Heart left ventricle (tissue), 16 donors: ENCODE results near the gene LSP1. TPM values are rescaled to one million over a fixed set of nuclear protein-coding genes. Genes with fewer than 3 reads are reported as not detected.

ENCODE experiments used
- ATAC-seq, 4 donors: fragments of 200-7000 bp; cut with Tn5 transposase; one replicate each; pipeline ENCODE4 v1.9.1; 2020 to 2022; ENCODE audit warnings: moderate library complexity in 4 of 4, mild to moderate bottlenecking in 3 of 4, moderate number of reproducible peaks in 1 of 4
- DNase-seq, 5 donors: peaks; one replicate each; pipeline ENCODE4 v3.0.0-alpha.2; 2020
- H3K27ac ChIP-seq, 12 donors: fragments of 200-600 bp; sonication (generic) in 4 of 12; one replicate each; pipeline versions ENCODE4 v1.5.0 to v1.8.0; 2016 to 2022; ENCODE audit warnings: mild to moderate bottlenecking in 2 of 12
- H3K27me3 ChIP-seq, 9 donors: fragments of 200-600 bp; sonication (generic) in 2 of 9; one replicate each; pipeline versions ENCODE4 v1.5.1 to v1.8.0; 2016 to 2022; ENCODE audit warnings: mild to moderate bottlenecking in 3 of 9
- H3K36me3 ChIP-seq, 9 donors: fragments of 200-600 bp; sonication (generic) in 2 of 9; one replicate each; pipeline versions ENCODE4 v1.5.0 to v1.8.0; 2018 to 2022; ENCODE audit warnings: mild to moderate bottlenecking in 2 of 9
- H3K4me1 ChIP-seq, 12 donors: fragments of 200-600 bp; sonication (generic) in 4 of 12; one replicate each; pipeline versions ENCODE4 v1.5.0 to v1.8.0; 2016 to 2022; ENCODE audit warnings: mild to moderate bottlenecking in 3 of 12
- H3K4me3 ChIP-seq, 12 donors: fragments of 200-600 bp; sonication (generic) in 4 of 12; one replicate each; pipeline versions ENCODE4 v1.5.0 to v1.8.0; 2017 to 2022; ENCODE audit warnings: mild to moderate bottlenecking in 9 of 12, moderate library complexity in 4 of 12
- H3K9me3 ChIP-seq, 12 donors: fragments of 200-600 bp; sonication (generic) in 4 of 12; one replicate each; pipeline versions ENCODE4 v1.5.0 to v1.8.0; 2016 to 2022; ENCODE audit warnings: mild to moderate bottlenecking in 1 of 12
- CTCF ChIP-seq, 12 donors: fragments of 200-600 bp; sonication (generic) in 4 of 12; IDR thresholded peaks; one replicate each; pipeline versions ENCODE4 v1.5.0 to v1.8.0; 2018 to 2022; ENCODE audit warnings: antibody characterized with exemption in 12 of 12, mild to moderate bottlenecking in 5 of 12
- POLR2A ChIP-seq, 2 donors: fragments of 450-650 bp; IDR thresholded peaks; one replicate each; pipeline ENCODE4 v1.6.1; 2017; ENCODE audit warnings: antibody characterized with exemption in 2 of 2, mild to moderate bottlenecking in 2 of 2, moderate library complexity in 2 of 2
- WGBS, 4 donors: extraction: QIAGEN DNeasy Blood & Tissue Kit in 2 of 4; methylation state at CpG; one replicate each; pipeline versions ENCODE4 v1.1.5 to v1.1.7; 2013 to 2018; 5-methylcytosine and 5-hydroxymethylcytosine counted together
- intact Hi-C, 10 donors: fragments of 100-400 bp; cut with DNase I; formaldehyde crosslinking; loops; one replicate each; pipeline versions ENCODE4 v1.11.1 to v1.14.2; 2022
- polyA plus RNA-seq, 2 donors: library from polyadenylated mRNA; stranded (reverse); fragments of 200-250 nt; gene quantifications; one replicate each; pipeline ENCODE4 v1.2.3, GENCODE V29; 2013
- total RNA-seq, 9 donors: library from RNA; depleted of rRNA in 2 of 9; stranded (reverse); fragments of >200 nt in 2 of 9; fragmentation: NEBNext Ultra II Directional in 3 of 9; extraction: Animal tissue kit (Norgen Biotek cat#: 25700) in 3 of 9; gene quantifications; one replicate each; pipeline versions ENCODE4 v1.1.0 to v1.2.4, GENCODE V29; 2016 to 2023
- donor health status: ischemic (EF 13 %, LVEDD 7.1; RV severe dilation, severe dysfunction).
- donor health status: healthy with polysubstance abuse.
- donor health status: DM: no; HTN: yes; CAD: no.
- donor health status: DM: no; HTN: no; CAD: no.
- donor health status: ischemic (EF 25% LVEDD 6.9; RV normal size, moderate dysfunction).
- donor health status: ischemic (EF 25% LVEDD 5.7; RV mildly dilated, moderate dysfunction).
- donor health status: healthy.
- donor health status: DM: yes; HTN: yes; CAD: no.
- donor health status: ischemic (EF 35%, LVEDD 5.7; RV mildly dilated, moderate dysfunction).
- donor health status: nonischemic (EF 11% LVEDD 7.7; RV severe dilation, severe dysfunction).
- donor health status: DM: yes; HTN: yes; CAD: no.
- donor health status: PGD.
- donor health status: ischemic (EF 29% LVEDD 5.4; RV normal size, mild dysfunction).
- donor health status: nonischemic (EF 23%, LVEDD 6.1; RV moderate dilation, normal function).

The LSP1 gene
- total and polyA plus RNA-seq, 11 donors = 10.0 to 86.8 (median 16.4) TPM

GRCh38 chr11:1829039-1829820 lies 23.7 kb upstream of the LSP1 start:
- 68 to 78% (median 75%) methylated on average over 8 to 11 of the region's 11 CpGs for WGBS, 4 donors
- no peak overlapping the region for H3K27ac ChIP-seq
- peaks cover 0 to 23% (median 15%) of the 10 kb centered on the region in 12 donors for H3K4me1 ChIP-seq
- no peak for TF ChIP-seq CTCF (IDR thresholded peaks at IDR 0.05)
- no peak for TF ChIP-seq POLR2A (IDR thresholded peaks at IDR 0.05)
- ATAC-seq (no peak), DNase-seq (peak in 2 of 5 donors; percentile 15 to 23)
- no peaks in the 10 kb centered on the region for H3K9me3 ChIP-seq
- intact Hi-C loops = loop anchor here in 2 of 10 donors (5.0 to 10.0 kb wide), 2 partner anchors 54 to 67 kb away; partner anchors contain the start of gene CTSD (in 1 of the 2)
- H3K4me3 ChIP-seq = no peak overlapping the region
- no peaks in the 10 kb centered on the region for H3K36me3 ChIP-seq
- peaks cover 0 to 18% (median 0%) of the 10 kb centered on the region in 9 donors for H3K27me3 ChIP-seq

- no peak overlapping the region for H3K27ac ChIP-seq
- no peak for TF ChIP-seq CTCF (IDR thresholded peaks at IDR 0.05)
- no peak for TF ChIP-seq POLR2A (IDR thresholded peaks at IDR 0.05)
- H3K36me3 ChIP-seq = no peaks in the 10 kb centered on the region
- H3K27me3 ChIP-seq = peaks cover 0 to 18% (median 0%) of the 10 kb centered on the region in 9 donors
- DNase-seq (peak in 1 of 5 donors; percentile 14), ATAC-seq (no peak)
- no peak overlapping the region for H3K4me3 ChIP-seq
- intact Hi-C loops = loop anchor here in 2 of 10 donors (5.0 kb wide), 2 partner anchors 178 to 322 kb away; no protein-coding TSS in a partner anchor
- 66 to 88% (median 69%) methylated on average over 3 to 6 of the region's 6 CpGs for WGBS, 4 donors
- H3K4me1 ChIP-seq = peaks cover 0 to 23% (median 15%) of the 10 kb centered on the region in 12 donors
- H3K9me3 ChIP-seq = no peaks in the 10 kb centered on the region
These were observed 22.9 kb upstream of the LSP1 start for GRCh38 chr11:1830004-1830321.

GRCh38 chr11:1830322-1831223 lies 22.3 kb upstream of the LSP1 start:
- intact Hi-C loops = loop anchor here in 2 of 10 donors (5.0 kb wide), 2 partner anchors 178 to 322 kb away; no protein-coding TSS in a partner anchor
- no peak for ATAC-seq
- 67 to 70% (median 69%) methylated on average over 23 to 33 of the region's 33 CpGs for WGBS, 4 donors

More at GRCh38 chr11:1830322-1831223, 22.3 kb upstream of the LSP1 start:
- peaks cover 0 to 23% (median 15%) of the 10 kb centered on the region in 12 donors for H3K4me1 ChIP-seq
- H3K27ac ChIP-seq = no peak overlapping the region
- peak in 4 of 5 donors; percentile 11 to 61 (median 18) for DNase-seq
- no peaks in the 10 kb centered on the region for H3K9me3 ChIP-seq
- H3K4me3 ChIP-seq = no peak overlapping the region
- no peak for TF ChIP-seq CTCF (IDR thresholded peaks at IDR 0.05)
- no peak for TF ChIP-seq POLR2A (IDR thresholded peaks at IDR 0.05)
- H3K27me3 ChIP-seq = peaks cover 0 to 18% (median 0%) of the 10 kb centered on the region in 9 donors
- H3K36me3 ChIP-seq = no peaks in the 10 kb centered on the region
